ENCODE results near the gene CNKSR2. TPM values are rescaled to one million over a fixed set of nuclear protein-coding genes. Genes with fewer than 3 reads are reported as not detected.

Gene CNKSR2
- total and polyA plus RNA-seq, 2 experiments from 2014 or later, result 13.9 to 40.9 TPM

DNA sequence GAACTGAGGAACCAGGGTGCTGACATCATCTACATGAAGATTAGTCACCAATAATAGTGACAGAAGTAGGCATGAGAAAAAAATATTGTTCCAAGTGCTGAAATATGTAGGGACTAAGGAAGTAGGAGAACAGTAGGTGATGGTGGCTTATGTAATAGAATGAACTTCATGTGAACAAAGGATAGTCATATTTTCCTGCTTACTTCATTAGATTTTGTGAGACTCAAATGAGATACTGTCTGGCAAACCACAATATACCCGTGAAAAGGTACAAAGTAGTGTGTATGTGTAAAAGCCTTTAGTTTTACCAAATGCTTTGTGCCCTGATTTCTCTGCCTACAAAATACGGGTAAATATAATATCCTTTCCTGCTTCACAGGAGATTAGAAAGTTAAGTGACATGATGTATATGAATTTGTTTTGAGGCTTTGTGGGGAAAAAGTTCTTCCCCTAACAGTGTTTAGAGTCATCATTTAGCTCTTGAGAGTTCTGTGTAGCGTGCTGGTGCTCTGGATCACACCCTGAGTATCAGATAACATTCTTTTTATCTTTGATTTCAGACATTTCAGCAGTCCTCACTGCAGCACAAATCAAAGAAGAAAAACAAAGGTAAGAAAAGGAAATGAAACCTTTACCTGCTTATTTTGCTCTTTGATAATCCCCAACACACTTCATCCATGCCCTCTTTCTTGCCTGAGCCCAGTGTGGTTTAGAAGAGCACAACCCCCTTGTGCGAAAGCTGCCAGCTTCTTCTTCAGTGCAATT is 216.0 kb downstream of the CNKSR2 start:
- Histone ChIP-seq H3K27ac (ENCODE audit: low read depth) (no peak overlapping the region), H4K20me1 (replicated peaks; ENCODE audit: insufficient read depth) (no peaks in the 10 kb centered on the region), H3K4me3 (no peak overlapping the region), H2AFZ (no peak overlapping the region), H3K27me3 (ENCODE audit: insufficient read depth) (no peaks in the 10 kb centered on the region), H3K4me2 (no peak overlapping the region), H3F3A (replicated peaks; ENCODE audit: low read depth) (no peaks in the 10 kb centered on the region), H3K4me1 (ENCODE audit: insufficient read depth) (no peaks in the 10 kb centered on the region), H3K36me3 (ENCODE audit: insufficient read depth) (no peaks in the 10 kb centered on the region), H3K79me2 (replicated peaks; ENCODE audit: insufficient read depth) (no peaks in the 10 kb centered on the region), H3K9me2 (ENCODE audit: insufficient read depth) (no peaks in the 10 kb centered on the region)
- DNase-seq (ENCODE audit: low spot score) (no peak), ATAC-seq (no peak)
- H3K27me3 Mint-ChIP-seq (ENCODE audit: insufficient read depth, low read depth, poor library complexity), result no peaks in the 10 kb centered on the region
- no peak overlapping the region for H3K4me3 Mint-ChIP-seq
- H3K36me3 Mint-ChIP-seq (ENCODE audit: low read depth), result peaks cover 13% of the 10 kb centered on the region; the same call in 2 of the 3 replicates
- 0 out of 3 replicates have a peak, but pooled peaks cover 3% of the 10 kb centered on the region for H3K9me3 Mint-ChIP-seq
- no peak overlapping the region for H3K27ac Mint-ChIP-seq
- H3K4me1 Mint-ChIP-seq, result no peaks in the 10 kb centered on the region
- TF ChIP-seq, protein P1, sequence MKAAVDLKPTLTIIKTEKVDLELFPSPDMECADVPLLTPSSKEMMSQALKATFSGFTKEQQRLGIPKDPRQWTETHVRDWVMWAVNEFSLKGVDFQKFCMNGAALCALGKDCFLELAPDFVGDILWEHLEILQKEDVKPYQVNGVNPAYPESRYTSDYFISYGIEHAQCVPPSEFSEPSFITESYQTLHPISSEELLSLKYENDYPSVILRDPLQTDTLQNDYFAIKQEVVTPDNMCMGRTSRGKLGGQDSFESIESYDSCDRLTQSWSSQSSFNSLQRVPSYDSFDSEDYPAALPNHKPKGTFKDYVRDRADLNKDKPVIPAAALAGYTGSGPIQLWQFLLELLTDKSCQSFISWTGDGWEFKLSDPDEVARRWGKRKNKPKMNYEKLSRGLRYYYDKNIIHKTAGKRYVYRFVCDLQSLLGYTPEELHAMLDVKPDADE (IDR thresholded peaks at IDR 0.05), result no peak
- TF ChIP-seq, protein P2, sequence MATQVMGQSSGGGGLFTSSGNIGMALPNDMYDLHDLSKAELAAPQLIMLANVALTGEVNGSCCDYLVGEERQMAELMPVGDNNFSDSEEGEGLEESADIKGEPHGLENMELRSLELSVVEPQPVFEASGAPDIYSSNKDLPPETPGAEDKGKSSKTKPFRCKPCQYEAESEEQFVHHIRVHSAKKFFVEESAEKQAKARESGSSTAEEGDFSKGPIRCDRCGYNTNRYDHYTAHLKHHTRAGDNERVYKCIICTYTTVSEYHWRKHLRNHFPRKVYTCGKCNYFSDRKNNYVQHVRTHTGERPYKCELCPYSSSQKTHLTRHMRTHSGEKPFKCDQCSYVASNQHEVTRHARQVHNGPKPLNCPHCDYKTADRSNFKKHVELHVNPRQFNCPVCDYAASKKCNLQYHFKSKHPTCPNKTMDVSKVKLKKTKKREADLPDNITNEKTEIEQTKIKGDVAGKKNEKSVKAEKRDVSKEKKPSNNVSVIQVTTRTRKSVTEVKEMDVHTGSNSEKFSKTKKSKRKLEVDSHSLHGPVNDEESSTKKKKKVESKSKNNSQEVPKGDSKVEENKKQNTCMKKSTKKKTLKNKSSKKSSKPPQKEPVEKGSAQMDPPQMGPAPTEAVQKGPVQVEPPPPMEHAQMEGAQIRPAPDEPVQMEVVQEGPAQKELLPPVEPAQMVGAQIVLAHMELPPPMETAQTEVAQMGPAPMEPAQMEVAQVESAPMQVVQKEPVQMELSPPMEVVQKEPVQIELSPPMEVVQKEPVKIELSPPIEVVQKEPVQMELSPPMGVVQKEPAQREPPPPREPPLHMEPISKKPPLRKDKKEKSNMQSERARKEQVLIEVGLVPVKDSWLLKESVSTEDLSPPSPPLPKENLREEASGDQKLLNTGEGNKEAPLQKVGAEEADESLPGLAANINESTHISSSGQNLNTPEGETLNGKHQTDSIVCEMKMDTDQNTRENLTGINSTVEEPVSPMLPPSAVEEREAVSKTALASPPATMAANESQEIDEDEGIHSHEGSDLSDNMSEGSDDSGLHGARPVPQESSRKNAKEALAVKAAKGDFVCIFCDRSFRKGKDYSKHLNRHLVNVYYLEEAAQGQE (IDR thresholded peaks at IDR 0.05; ENCODE audit: unreplicated experiment), result no peak
- no peak for TF ChIP-seq POLR2AphosphoS5 (IDR thresholded peaks at IDR 0.05; ENCODE audit: low read depth)
- TF ChIP-seq EZH2 (IDR thresholded peaks at IDR 0.05; ENCODE audit: low read depth, unreplicated experiment), result no peak

DNA sequence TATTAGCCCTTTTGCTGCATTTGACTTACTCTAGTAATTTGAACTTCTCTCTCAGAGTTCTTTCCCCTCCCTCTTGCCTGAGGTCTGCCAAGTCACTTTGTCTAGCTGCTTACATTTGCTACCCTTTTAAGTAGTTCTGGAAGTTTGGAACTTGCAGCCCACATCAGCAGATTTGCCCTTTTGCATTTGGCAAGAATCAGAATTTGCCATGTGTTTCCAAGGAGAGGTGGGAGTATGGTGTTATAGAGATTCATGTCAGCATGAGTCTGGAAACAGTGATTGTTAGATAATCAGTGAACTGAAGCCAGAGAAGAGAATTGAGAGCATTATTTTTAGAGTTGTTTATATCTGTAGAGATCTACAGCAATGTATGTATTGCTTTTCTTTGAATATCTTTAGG is 231.8 kb downstream of the CNKSR2 start:
- H3K4me3 Mint-ChIP-seq, result no peak overlapping the region
- DNase-seq (ENCODE audit: low spot score) (no peak), ATAC-seq (no peak)
- no peak overlapping the region for H3K4me3 ChIP-seq
- no peaks in the 10 kb centered on the region for H3K9me3 Mint-ChIP-seq
- no peaks in the 10 kb centered on the region for H3K9me2 ChIP-seq (ENCODE audit: insufficient read depth)
- H3K27ac Mint-ChIP-seq, result no peak overlapping the region; the same call in 1 of the 2 replicates
- no peaks in the 10 kb centered on the region for H3K27me3 Mint-ChIP-seq (ENCODE audit: insufficient read depth, low read depth, poor library complexity)
- no peaks in the 10 kb centered on the region for H3K36me3 ChIP-seq (ENCODE audit: insufficient read depth)
- H2AFZ ChIP-seq, result no peak overlapping the region
- no peaks in the 10 kb centered on the region for H3K4me1 ChIP-seq (ENCODE audit: insufficient read depth)
- no peak overlapping the region for H3K27ac ChIP-seq (ENCODE audit: low read depth)
- H3K4me1 Mint-ChIP-seq, result no peaks in the 10 kb centered on the region
- H3K27me3 ChIP-seq (ENCODE audit: insufficient read depth), result no peaks in the 10 kb centered on the region
- H3K36me3 Mint-ChIP-seq (ENCODE audit: low read depth), result no peaks in the 10 kb centered on the region; the same call in 2 of the 3 replicates
- no peak overlapping the region for H3K4me2 ChIP-seq
- H3F3A ChIP-seq (replicated peaks; ENCODE audit: low read depth), result no peaks in the 10 kb centered on the region
- no peaks in the 10 kb centered on the region for H3K79me2 ChIP-seq (replicated peaks; ENCODE audit: insufficient read depth)
- no peaks in the 10 kb centered on the region for H4K20me1 ChIP-seq (replicated peaks; ENCODE audit: insufficient read depth)
- no peak for TF ChIP-seq ZNF331 (CRISPR knock-in tag; IDR thresholded peaks at IDR 0.05; ENCODE audit: low read depth)
- TF ChIP-seq EZH2 (IDR thresholded peaks at IDR 0.05; ENCODE audit: low read depth, unreplicated experiment), result no peak
- TF ChIP-seq ZNF114 (CRISPR knock-in tag; IDR thresholded peaks at IDR 0.05), result no peak
- TF ChIP-seq, protein P3, sequence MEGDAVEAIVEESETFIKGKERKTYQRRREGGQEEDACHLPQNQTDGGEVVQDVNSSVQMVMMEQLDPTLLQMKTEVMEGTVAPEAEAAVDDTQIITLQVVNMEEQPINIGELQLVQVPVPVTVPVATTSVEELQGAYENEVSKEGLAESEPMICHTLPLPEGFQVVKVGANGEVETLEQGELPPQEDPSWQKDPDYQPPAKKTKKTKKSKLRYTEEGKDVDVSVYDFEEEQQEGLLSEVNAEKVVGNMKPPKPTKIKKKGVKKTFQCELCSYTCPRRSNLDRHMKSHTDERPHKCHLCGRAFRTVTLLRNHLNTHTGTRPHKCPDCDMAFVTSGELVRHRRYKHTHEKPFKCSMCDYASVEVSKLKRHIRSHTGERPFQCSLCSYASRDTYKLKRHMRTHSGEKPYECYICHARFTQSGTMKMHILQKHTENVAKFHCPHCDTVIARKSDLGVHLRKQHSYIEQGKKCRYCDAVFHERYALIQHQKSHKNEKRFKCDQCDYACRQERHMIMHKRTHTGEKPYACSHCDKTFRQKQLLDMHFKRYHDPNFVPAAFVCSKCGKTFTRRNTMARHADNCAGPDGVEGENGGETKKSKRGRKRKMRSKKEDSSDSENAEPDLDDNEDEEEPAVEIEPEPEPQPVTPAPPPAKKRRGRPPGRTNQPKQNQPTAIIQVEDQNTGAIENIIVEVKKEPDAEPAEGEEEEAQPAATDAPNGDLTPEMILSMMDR (conservative IDR thresholded peaks at IDR 0.05; ENCODE audit: low read depth in 2 of 2), result no peak
- TF ChIP-seq EZH2phosphoT487 (IDR thresholded peaks at IDR 0.05; ENCODE audit: unreplicated experiment), result no peak
- TF ChIP-seq CREB1 (CRISPR knock-in tag; IDR thresholded peaks at IDR 0.05; ENCODE audit: low read depth), result no peak
- TF ChIP-seq, protein P2 (IDR thresholded peaks at IDR 0.05; ENCODE audit: unreplicated experiment), result no peak
- TF ChIP-seq, protein P1 (IDR thresholded peaks at IDR 0.05), result no peak
